IgD-negative memory B cell (primary cell): ENCODE measurements around the gene RPN1. TPM values are rescaled to one million over a fixed set of nuclear protein-coding genes. Genes with fewer than 3 reads are reported as not detected.

Experiments used
- H3K27ac Mint-ChIP-seq, 3 donors: one replicate each; pipeline ENCODE4 v1.8.0; 2020 to 2022; ENCODE audit warnings: mild to moderate bottlenecking in 3 of 3, mixed read lengths in 3 of 3, moderate library complexity in 1 of 3
- H3K27me3 Mint-ChIP-seq: one replicate; pipeline ENCODE4 v1.8.0; 2021; ENCODE audit warnings: mixed read lengths
- H3K36me3 Mint-ChIP-seq: one replicate; pipeline ENCODE4 v1.8.0; 2020; ENCODE audit warnings: mild to moderate bottlenecking, mixed read lengths
- H3K4me1 Mint-ChIP-seq, 3 donors: one replicate each; pipeline ENCODE4 v1.8.0; 2020 to 2022; ENCODE audit warnings: mixed read lengths in 3 of 3, mild to moderate bottlenecking in 1 of 3
- H3K4me3 Mint-ChIP-seq, 4 donors: one replicate each; pipeline ENCODE4 v1.8.0; 2020 to 2022; ENCODE audit warnings: mild to moderate bottlenecking in 4 of 4, mixed read lengths in 4 of 4, moderate library complexity in 3 of 4
- H3K9me3 Mint-ChIP-seq, 3 donors: one replicate each; pipeline ENCODE4 v1.8.0; 2020 to 2021; ENCODE audit warnings: mixed read lengths in 3 of 3, mild to moderate bottlenecking in 1 of 3
- polyA plus RNA-seq: library from polyadenylated mRNA; unstranded; fragments of 300-500 nt; fragmentation: Illumina TruSeq; gene quantifications from one replicate; pipeline ENCODE4 v1.2.3, GENCODE V29; 2021

RPN1 gene
- polyA plus RNA-seq, 1 donor from 2014 or later = 172 TPM

GRCh38 chr3:128624526-128625138 is 26.0 kb downstream of the RPN1 start:
- peaks cover under 1 to 5% (median 2%) of the 10 kb centered on the region in 3 donors for H3K4me1 Mint-ChIP-seq
- peaks cover 0 to 1% (median 0%) of the 10 kb centered on the region in 3 donors for H3K9me3 Mint-ChIP-seq
- H3K27me3 Mint-ChIP-seq = no peaks in the 10 kb centered on the region
- peak overlapping the region in 1 of 3 donors; percentile 71 for H3K27ac Mint-ChIP-seq
- peak overlapping the region in 2 of 4 donors; percentile 43 to 71 for H3K4me3 Mint-ChIP-seq
- peaks cover 7% of the 10 kb centered on the region for H3K36me3 Mint-ChIP-seq

- H3K27ac Mint-ChIP-seq = peak overlapping the region in 2 of 3 donors; percentile 8 to 78
- H3K27me3 Mint-ChIP-seq = no peaks in the 10 kb centered on the region
- H3K4me1 Mint-ChIP-seq = peaks cover 8 to 10% (median 8%) of the 10 kb centered on the region in 3 donors
- peaks cover 4% of the 10 kb centered on the region for H3K36me3 Mint-ChIP-seq
- peak overlapping the region in 1 of 4 donors; percentile 43 for H3K4me3 Mint-ChIP-seq
- peaks cover 0 to 1% (median 0%) of the 10 kb centered on the region in 3 donors for H3K9me3 Mint-ChIP-seq
These were observed 26.8 kb downstream of the RPN1 start for GRCh38 chr3:128623762-128624176.

- Mint-ChIP-seq H3K4me3 (no peak overlapping the region), H3K27ac (peak overlapping the region in 1 of 3 donors; percentile 83), H3K36me3 (no peaks in the 10 kb centered on the region)
These were observed 28.7 kb downstream of the RPN1 start for GRCh38 chr3:128621931-128622330.

GRCh38 chr3:128621234-128621633 is 29.4 kb downstream of the RPN1 start:
- peak overlapping the region in 2 of 3 donors; percentile 5 to 10 for H3K27ac Mint-ChIP-seq
- peak overlapping the region in 1 of 4 donors; percentile 98 for H3K4me3 Mint-ChIP-seq
- peaks cover 13 to 21% (median 16%) of the 10 kb centered on the region in 3 donors for H3K4me1 Mint-ChIP-seq
- H3K9me3 Mint-ChIP-seq = peaks cover 0 to 1% (median 0%) of the 10 kb centered on the region in 3 donors
- H3K36me3 Mint-ChIP-seq = no peaks in the 10 kb centered on the region
- H3K27me3 Mint-ChIP-seq = no peaks in the 10 kb centered on the region

More at GRCh38 chr3:128621931-128622330, 28.7 kb downstream of the RPN1 start:
- Mint-ChIP-seq H3K27me3 (no peaks in the 10 kb centered on the region), H3K4me1 (peaks cover 13 to 21% (median 16%) of the 10 kb centered on the region in 3 donors), H3K9me3 (peaks cover 0 to 1% (median 0%) of the 10 kb centered on the region in 3 donors)

GRCh38 chr3:128620268-128620691 is 30.3 kb downstream of the RPN1 start:
- peak overlapping the region in 1 of 4 donors; percentile 98 for H3K4me3 Mint-ChIP-seq
- peak overlapping the region in 2 of 3 donors; percentile 16 to 53 for H3K27ac Mint-ChIP-seq
- H3K4me1 Mint-ChIP-seq = peaks cover 13 to 21% (median 16%) of the 10 kb centered on the region in 3 donors
- peaks cover 0 to 1% (median 0%) of the 10 kb centered on the region in 3 donors for H3K9me3 Mint-ChIP-seq
- no peaks in the 10 kb centered on the region for H3K36me3 Mint-ChIP-seq
- no peaks in the 10 kb centered on the region for H3K27me3 Mint-ChIP-seq

- H3K9me3 Mint-ChIP-seq = no peaks in the 10 kb centered on the region
- H3K36me3 Mint-ChIP-seq = no peaks in the 10 kb centered on the region
- no peaks in the 10 kb centered on the region for H3K27me3 Mint-ChIP-seq
- H3K27ac Mint-ChIP-seq = peak overlapping the region; percentile 93 to 98 (median 95)
- H3K4me3 Mint-ChIP-seq = peak overlapping the region; percentile 96 to 100 (median 98)
- peaks cover 13 to 21% (median 16%) of the 10 kb centered on the region in 3 donors for H3K4me1 Mint-ChIP-seq
These were observed 31.3 kb downstream of the RPN1 start for GRCh38 chr3:128619146-128619890.

GRCh38 chr3:128618398-128618726 is 32.3 kb downstream of the RPN1 start:
- peak overlapping the region; percentile 93 to 98 (median 95) for H3K27ac Mint-ChIP-seq
- H3K27me3 Mint-ChIP-seq = no peaks in the 10 kb centered on the region
- H3K4me1 Mint-ChIP-seq = peaks cover 13 to 21% (median 16%) of the 10 kb centered on the region in 3 donors
- no peaks in the 10 kb centered on the region for H3K9me3 Mint-ChIP-seq
- no peaks in the 10 kb centered on the region for H3K36me3 Mint-ChIP-seq
- peak overlapping the region; percentile 96 to 100 (median 98) for H3K4me3 Mint-ChIP-seq

GRCh38 chr3:128617557-128618397 is 32.8 kb downstream of the RPN1 start:
- H3K4me1 Mint-ChIP-seq = peaks cover 13 to 21% (median 16%) of the 10 kb centered on the region in 3 donors
- peak overlapping the region; percentile 96 to 100 (median 98) for H3K4me3 Mint-ChIP-seq
- H3K9me3 Mint-ChIP-seq = no peaks in the 10 kb centered on the region
- no peaks in the 10 kb centered on the region for H3K36me3 Mint-ChIP-seq
- H3K27ac Mint-ChIP-seq = peak overlapping the region; percentile 93 to 98 (median 95)
- H3K27me3 Mint-ChIP-seq = no peaks in the 10 kb centered on the region

GRCh38 chr3:128617270-128617556 is 33.4 kb downstream of the RPN1 start:
- H3K4me1 Mint-ChIP-seq = peaks cover 13 to 21% (median 16%) of the 10 kb centered on the region in 3 donors
- no peaks in the 10 kb centered on the region for H3K27me3 Mint-ChIP-seq
- H3K36me3 Mint-ChIP-seq = no peaks in the 10 kb centered on the region
- no peaks in the 10 kb centered on the region for H3K9me3 Mint-ChIP-seq
- peak overlapping the region; percentile 96 to 100 (median 98) for H3K4me3 Mint-ChIP-seq
- peak overlapping the region; percentile 93 to 98 (median 95) for H3K27ac Mint-ChIP-seq

GRCh38 chr3:128616516-128617269 is 33.9 kb downstream of the RPN1 start:
- Mint-ChIP-seq H3K9me3 (no peaks in the 10 kb centered on the region), H3K27me3 (no peaks in the 10 kb centered on the region)

GRCh38 chr3:128614076-128614475 is 36.5 kb downstream of the RPN1 start:
- Mint-ChIP-seq H3K4me1 (peaks cover 10 to 14% (median 11%) of the 10 kb centered on the region in 3 donors), H3K27me3 (no peaks in the 10 kb centered on the region), H3K27ac (peak overlapping the region in 1 of 3 donors; percentile 72), H3K36me3 (no peaks in the 10 kb centered on the region), H3K4me3 (peak overlapping the region in 1 of 4 donors; percentile 74), H3K9me3 (no peaks in the 10 kb centered on the region)

More at GRCh38 chr3:128616516-128617269, 33.9 kb downstream of the RPN1 start:
- Mint-ChIP-seq H3K4me3 (peak overlapping the region; percentile 27 to 100 (median 97)), H3K36me3 (no peaks in the 10 kb centered on the region), H3K27ac (peak overlapping the region in 2 of 3 donors; percentile 56 to 95), H3K4me1 (peaks cover 13 to 21% (median 16%) of the 10 kb centered on the region in 3 donors)

- Mint-ChIP-seq H3K27ac (peak overlapping the region in 1 of 3 donors; percentile 72), H3K4me1 (peaks cover 2 to 6% (median 4%) of the 10 kb centered on the region in 3 donors), H3K4me3 (peak overlapping the region in 1 of 4 donors; percentile 74), H3K9me3 (no peaks in the 10 kb centered on the region), H3K27me3 (no peaks in the 10 kb centered on the region), H3K36me3 (no peaks in the 10 kb centered on the region)
These were observed 37.4 kb downstream of the RPN1 start for GRCh38 chr3:128613083-128613829.

GRCh38 chr3:128610451-128611070 is 40.1 kb downstream of the RPN1 start:
- Mint-ChIP-seq H3K4me1 (peaks cover 0 to 2% (median 0%) of the 10 kb centered on the region in 3 donors), H3K4me3 (no peak overlapping the region), H3K36me3 (no peaks in the 10 kb centered on the region), H3K9me3 (no peaks in the 10 kb centered on the region), H3K27me3 (no peaks in the 10 kb centered on the region), H3K27ac (no peak overlapping the region)
